GM19372 (cell line): ENCODE results near the gene SSBP2.
A peak's percentile ranks its signal among the peaks of the same experiment; 100 is the strongest.
"Not testable (repeated sequence)": the region's sequence is repeated elsewhere in the genome, so short reads cannot be mapped to it uniquely, and the experiment has no call there.

ENCODE experiments used
- ATAC-seq: cut with Tn5 transposase; IDR thresholded peaks from one replicate; pipeline ENCODE4 v1.9.1; 2021; ENCODE audit warnings: mild to moderate bottlenecking, low read depth, moderate library complexity; ENCODE audit not compliant: unreplicated experiment

The SSBP2 gene

GRCh38 chr5:81544351-81545018, 206.4 kb downstream of the SSBP2 start:
- no peak for ATAC-seq

GRCh38 chr5:81542242-81542641, 208.7 kb downstream of the SSBP2 start:
- ATAC-seq, result no peak

GRCh38 chr5:81537905-81538547, 212.9 kb downstream of the SSBP2 start:
- no peak for ATAC-seq

GRCh38 chr5:81534441-81534840, 216.5 kb downstream of the SSBP2 start:
- ATAC-seq, result no peak

- no peak for ATAC-seq
These were observed 217.1 kb downstream of the SSBP2 start for GRCh38 chr5:81533629-81534405.

GRCh38 chr5:81530919-81531318, 220.0 kb downstream of the SSBP2 start:
- ATAC-seq, result no peak

- no peak for ATAC-seq
These were observed 225.2 kb downstream of the SSBP2 start for GRCh38 chr5:81525690-81526089.

- ATAC-seq, result no peak
These were observed 226.9 kb downstream of the SSBP2 start for GRCh38 chr5:81524015-81524414.

- no peak for ATAC-seq
These were observed 228.3 kb downstream of the SSBP2 start for GRCh38 chr5:81522571-81522970.

- no peak for ATAC-seq
These were observed 230.1 kb downstream of the SSBP2 start for GRCh38 chr5:81520769-81521168.

GRCh38 chr5:81519217-81519905, 231.5 kb downstream of the SSBP2 start:
- ATAC-seq, result no peak

- no peak for ATAC-seq
These were observed 233.4 kb downstream of the SSBP2 start for GRCh38 chr5:81517462-81517861.

- no peak for ATAC-seq
These were observed 234.8 kb downstream of the SSBP2 start for GRCh38 chr5:81516091-81516490.

- no peak for ATAC-seq
These were observed 236.9 kb downstream of the SSBP2 start for GRCh38 chr5:81513982-81514381.

GRCh38 chr5:81513473-81513872, 237.4 kb downstream of the SSBP2 start:
- no peak for ATAC-seq

- peak; percentile 100 for ATAC-seq
These were observed 243.9 kb downstream of the SSBP2 start for GRCh38 chr5:81506900-81507588.

GRCh38 chr5:81506378-81506777, 244.5 kb downstream of the SSBP2 start:
- no peak for ATAC-seq

- ATAC-seq, result no peak
These were observed 245.2 kb downstream of the SSBP2 start for GRCh38 chr5:81505672-81506071.

GRCh38 chr5:81503602-81504001, 247.3 kb downstream of the SSBP2 start:
- not testable (repeated sequence) for ATAC-seq

- no peak for ATAC-seq
These were observed 255.6 kb downstream of the SSBP2 start for GRCh38 chr5:81495286-81495685.
